WTC11 (cell line): ENCODE results near the gene ASB4. TPM values are rescaled to one million over a fixed set of nuclear protein-coding genes. Genes with fewer than 3 reads are reported as not detected.

Experiments used
- ATAC-seq: fragments of 200-7000 bp; cut with Tn5 transposase; 2 replicates; pipeline ENCODE4 v1.10.0; 2021; ENCODE audit warnings: mild to moderate bottlenecking, moderate library complexity
- CTCF ChIA-PET: fragments of 300-600 bp; sonication (Branson Sonifier 250); formaldehyde crosslinking; loops from one replicate; lab custom pipeline; 2021; ENCODE audit warnings: antibody characterized with exemption; lab: Charles Lee
- POLR2A ChIA-PET: fragments of 350-600 bp; sonication (Branson Sonifier 250); formaldehyde crosslinking; loops from one replicate; lab custom pipeline; 2021; ENCODE audit warnings: antibody characterized with exemption; lab: Charles Lee
- DNase-seq: peaks from one replicate; pipeline ENCODE4 v3.0.0; 2021; ENCODE audit warnings: low spot score
- H3K27ac Mint-ChIP-seq: 2 replicates; pipeline ENCODE4 v1.8.0; 2021; ENCODE audit warnings: mixed read lengths
- H3K27me3 Mint-ChIP-seq: 2 replicates; pipeline ENCODE4 v1.8.0; 2021; ENCODE audit warnings: low read depth, mild to moderate bottlenecking, moderate library complexity, mixed read lengths
- H3K36me3 Mint-ChIP-seq: 2 replicates; pipeline ENCODE4 v1.8.0; 2021; ENCODE audit warnings: mixed read lengths
- H3K4me1 Mint-ChIP-seq: 2 replicates; pipeline ENCODE4 v1.8.0; 2022; ENCODE audit warnings: mixed read lengths
- H3K4me3 Mint-ChIP-seq: 2 replicates; pipeline ENCODE4 v1.8.0; 2021; ENCODE audit warnings: mild to moderate bottlenecking, moderate library complexity, mixed read lengths
- H3K9me3 Mint-ChIP-seq: 2 replicates; pipeline ENCODE4 v1.8.0; 2021; ENCODE audit warnings: mixed read lengths
- ARID4B ChIP-seq: sonication (generic); formaldehyde crosslinking; IDR thresholded peaks from 2 replicates; pipeline ENCODE4 v1.8.0; 2023; ENCODE audit warnings: missing genetic modification reagents, mild to moderate bottlenecking, borderline replicate concordance
- ATF1 ChIP-seq: sonication (generic); formaldehyde crosslinking; IDR thresholded peaks from 2 replicates; pipeline ENCODE4 v1.8.1; 2023; ENCODE audit warnings: mild to moderate bottlenecking, moderate library complexity, missing genetic modification reagents
- CBFB ChIP-seq: sonication (generic); formaldehyde crosslinking; IDR thresholded peaks from 2 replicates; pipeline ENCODE4 v1.8.1; 2022; ENCODE audit warnings: mild to moderate bottlenecking, low read depth, missing genetic modification reagents
- CREB1 ChIP-seq: sonication (generic); formaldehyde crosslinking; IDR thresholded peaks from 2 replicates; pipeline ENCODE4 v1.8.0; 2023; ENCODE audit warnings: mild to moderate bottlenecking, missing genetic modification reagents
- CTCF ChIP-seq: fragments of 200-600 bp; IDR thresholded peaks from 2 replicates; pipeline ENCODE4 v1.8.0; 2022; ENCODE audit warnings: antibody characterized with exemption
- E2F5 ChIP-seq: sonication (generic); formaldehyde crosslinking; IDR thresholded peaks from 2 replicates; pipeline ENCODE4 v1.8.1; 2022; ENCODE audit warnings: mild to moderate bottlenecking, moderate library complexity, missing genetic modification reagents
- ELF4 ChIP-seq: sonication (generic); formaldehyde crosslinking; IDR thresholded peaks from 2 replicates; pipeline ENCODE4 v1.8.1; 2022; ENCODE audit warnings: low read depth, mild to moderate bottlenecking, moderate library complexity, missing genetic modification reagents
- EMX1 ChIP-seq: fragments of 250-450 bp; sonication (Bioruptor Pico); IDR thresholded peaks from 2 replicates; pipeline ENCODE4 v1.8.0; 2021; ENCODE audit warnings: mild to moderate bottlenecking
- ERG ChIP-seq: fragments of 250-450 bp; sonication (Bioruptor Pico); IDR thresholded peaks from 2 replicates; pipeline ENCODE4 v1.8.0; 2021; ENCODE audit warnings: mild to moderate bottlenecking
- ESRRA ChIP-seq: sonication (generic); formaldehyde crosslinking; IDR thresholded peaks from 2 replicates; pipeline ENCODE4 v1.8.1; 2022; ENCODE audit warnings: mild to moderate bottlenecking, missing genetic modification reagents, borderline replicate concordance
- JAZF1 ChIP-seq: fragments of 250-450 bp; sonication (Bioruptor Pico); IDR thresholded peaks from 2 replicates; pipeline ENCODE4 v1.9.0; 2021; ENCODE audit warnings: moderate library complexity, mild to moderate bottlenecking, inconsistent platforms
- MLX ChIP-seq: sonication (generic); formaldehyde crosslinking; IDR thresholded peaks from 2 replicates; pipeline ENCODE4 v1.8.1; 2023; ENCODE audit warnings: mild to moderate bottlenecking, missing genetic modification reagents, moderate library complexity
- NFYB ChIP-seq: sonication (generic); formaldehyde crosslinking; conservative IDR thresholded peaks from 2 replicates; pipeline ENCODE4 v1.8.0; 2022; ENCODE audit warnings: low read depth, missing genetic modification reagents
- PREB ChIP-seq: sonication (generic); formaldehyde crosslinking; IDR thresholded peaks from 2 replicates; pipeline ENCODE4 v1.8.1; 2022; ENCODE audit warnings: mild to moderate bottlenecking, missing genetic modification reagents, moderate library complexity, borderline replicate concordance
- SMAD4 ChIP-seq: sonication (generic); formaldehyde crosslinking; IDR thresholded peaks from 2 replicates; pipeline ENCODE4 v1.8.0; 2022; ENCODE audit warnings: mild to moderate bottlenecking, missing genetic modification reagents
- ZNF281 ChIP-seq: sonication (generic); formaldehyde crosslinking; IDR thresholded peaks from 2 replicates; pipeline ENCODE4 v1.8.0; 2023; ENCODE audit warnings: mild to moderate bottlenecking, missing genetic modification reagents
- ZNF317 ChIP-seq: sonication (generic); formaldehyde crosslinking; IDR thresholded peaks from 2 replicates; pipeline ENCODE4 v1.8.1; 2023; ENCODE audit warnings: low read depth, mild to moderate bottlenecking, moderate library complexity, missing genetic modification reagents, borderline replicate concordance
- ZNF396 ChIP-seq: fragments of 250-450 bp; sonication (Bioruptor Pico); IDR thresholded peaks from 2 replicates; pipeline ENCODE4 v1.8.0; 2021; ENCODE audit warnings: mild to moderate bottlenecking, moderate library complexity, borderline replicate concordance
- ZNF416 ChIP-seq: fragments of 250-450 bp; sonication (Bioruptor Pico); IDR thresholded peaks from 2 replicates; pipeline ENCODE4 v1.9.0; 2021; ENCODE audit warnings: mild to moderate bottlenecking, inconsistent platforms
- ZNF512 ChIP-seq: sonication (generic); formaldehyde crosslinking; IDR thresholded peaks from 2 replicates; pipeline ENCODE4 v1.8.1; 2022; ENCODE audit warnings: missing genetic modification reagents, borderline replicate concordance
- total RNA-seq: library from RNA; stranded (reverse); gene quantifications from 3 replicates; pipeline ENCODE4 v1.2.3, GENCODE V29; 2021

ASB4 gene
- total RNA-seq, 1 experiment from 2014 or later, result not detected

- Mint-ChIP-seq H3K27me3 (peaks cover 5% of the 10 kb centered on the region; the same call in 1 of the 2 replicates), H3K4me3 (no peak overlapping the region), H3K9me3 (no peaks in the 10 kb centered on the region), H3K36me3 (no peaks in the 10 kb centered on the region), H3K27ac (no peak overlapping the region), H3K4me1 (peaks cover 3% of the 10 kb centered on the region)
- POLR2A ChIA-PET, result no interaction called here
- no peak for ATAC-seq
- no peak for TF ChIP-seq ZNF396 (CRISPR knock-in tag)
- no peak for TF ChIP-seq ARID4B (CRISPR knock-in tag)
- CTCF ChIA-PET, result interaction anchor here (2.9 to 4.5 kb wide), 2 partner anchors 144 to 147 kb away, joined by 9 to 68 read pairs; no protein-coding TSS in a partner anchor
- DNase-seq, result no peak
These were observed 57.6 kb downstream of the ASB4 start for GRCh38 chr7:95543312-95543711.

GRCh38 chr7:95544171-95544570 is 58.4 kb downstream of the ASB4 start:
- ChIA-PET POLR2A (no interaction called here), CTCF (interaction anchor here (0.8 to 4.5 kb wide), 9 partner anchors 8 to 150 kb away, joined by 3 to 68 read pairs (median 9); partner anchors contain the start of gene PON3)
- no peak overlapping the region for H3K27ac Mint-ChIP-seq
- no peaks in the 10 kb centered on the region for H3K9me3 Mint-ChIP-seq
- no peaks in the 10 kb centered on the region for H3K27me3 Mint-ChIP-seq
- ATAC-seq (no peak), DNase-seq (no peak)
- no peaks in the 10 kb centered on the region for H3K36me3 Mint-ChIP-seq
- H3K4me3 Mint-ChIP-seq, result no peak overlapping the region
- H3K4me1 Mint-ChIP-seq, result peaks cover 3% of the 10 kb centered on the region
- no peak for TF ChIP-seq ELF4 (CRISPR knock-in tag)
- TF ChIP-seq ESRRA, result no peak
- no peak for TF ChIP-seq CREB1 (CRISPR knock-in tag)
- no peak for TF ChIP-seq CBFB (CRISPR knock-in tag)
- no peak for TF ChIP-seq ZNF317 (CRISPR knock-in tag)
- TF ChIP-seq CTCF, result no peak
- no peak for TF ChIP-seq JAZF1 (CRISPR knock-in tag)
- TF ChIP-seq MLX (CRISPR knock-in tag), result no peak
- no peak for TF ChIP-seq ZNF416 (CRISPR knock-in tag)
- TF ChIP-seq ATF1 (CRISPR knock-in tag), result no peak
- no peak for TF ChIP-seq PREB
- no peak for TF ChIP-seq NFYB (CRISPR knock-in tag)
- no peak for TF ChIP-seq ZNF512 (CRISPR knock-in tag)
- TF ChIP-seq ZNF281, result no peak
- TF ChIP-seq ERG (CRISPR knock-in tag), result no peak
- no peak for TF ChIP-seq E2F5 (CRISPR knock-in tag)
- no peak for TF ChIP-seq EMX1 (CRISPR knock-in tag)
- TF ChIP-seq SMAD4 (CRISPR knock-in tag), result no peak
